ENCODE results near the gene TST. TPM values are rescaled to one million over a fixed set of nuclear protein-coding genes. Genes with fewer than 3 reads are reported as not detected.

TST gene
- polyA plus RNA-seq, 3 donors = 17.3 to 41.7 (median 34.5) TPM

- TF ChIP-seq CTCF (IDR thresholded peaks at IDR 0.05) = no peak
- Histone ChIP-seq H4K20me1 (ENCODE audit: insufficient read depth, low read length) (peaks cover 4% of the 10 kb centered on the region), H3K4me1 (ENCODE audit: control insufficient read depth in 1 of 2, insufficient read depth in 2 of 2, low read length in 2 of 2) (peaks cover 8 to 16% of the 10 kb centered on the region in 2 donors), H3K27me3 (ENCODE audit: control insufficient read depth in 2 of 2, insufficient read depth in 2 of 2, low read length in 2 of 2) (no peaks in the 10 kb centered on the region), H3K9me3 (replicated peaks in 1 of 2; ENCODE audit: control insufficient read depth in 1 of 2, insufficient read depth in 1 of 2, low read length in 2 of 2) (no peaks in the 10 kb centered on the region), H3K4me2 (replicated peaks; ENCODE audit: extremely low read depth, low read length, poor library complexity, severe bottlenecking) (no peak overlapping the region), H3K27ac (ENCODE audit: low read depth in 1 of 2, low read length in 2 of 2) (no peak overlapping the region), H3K9ac (ENCODE audit: insufficient read depth, low read length, poor library complexity, severe bottlenecking) (no peak overlapping the region), H2AFZ (ENCODE audit: insufficient read depth, low read depth, low read length, poor library complexity, severe bottlenecking) (no peak overlapping the region), H3K79me2 (ENCODE audit: insufficient read depth, low read length) (no peaks in the 10 kb centered on the region), H3K36me3 (replicated peaks in 1 of 2; ENCODE audit: control insufficient read depth in 1 of 2, insufficient read depth in 2 of 2, low read length in 2 of 2) (peaks cover 27 to 62% of the 10 kb centered on the region in 2 donors), H3K4me3 (replicated peaks in 1 of 3; ENCODE audit: low read depth in 2 of 3, low read length in 3 of 3) (no peak overlapping the region)
- 88% methylated on average over 9 of the region's 9 CpGs for WGBS (ENCODE audit: insufficient coverage)
- Mint-ChIP-seq H3K27ac (no peak overlapping the region), H3K4me1 (peaks cover 17% of the 10 kb centered on the region), H3K4me3 (no peak overlapping the region), H3K9me3 (no peaks in the 10 kb centered on the region), H3K36me3 (peaks cover 47 to 54% of the 10 kb centered on the region in 2 donors), H3K27me3 (ENCODE audit: low read depth in 3 of 3) (peaks cover 2 to 12% (median 2%) of the 10 kb centered on the region in 3 donors)
- intact Hi-C loops (cut with micrococcal nuclease) = no loop called here
- DNase-seq = no peak
Observed at GRCh38 chr22:37057226-37057625, 38.0 kb upstream of the TST start.

GRCh38 chr22:37056246-37056645, 37.0 kb upstream of the TST start:
- Mint-ChIP-seq H3K27ac (no peak overlapping the region), H3K4me3 (no peak overlapping the region), H3K36me3 (peaks cover 47 to 54% of the 10 kb centered on the region in 2 donors), H3K4me1 (peaks cover 21% of the 10 kb centered on the region), H3K27me3 (ENCODE audit: low read depth in 3 of 3) (peaks cover 2 to 13% (median 2%) of the 10 kb centered on the region in 3 donors), H3K9me3 (no peaks in the 10 kb centered on the region)
- peaks cover 24 to 62% of the 10 kb centered on the region in 2 donors for H3K36me3 ChIP-seq (replicated peaks in 1 of 2; ENCODE audit: control insufficient read depth in 1 of 2, insufficient read depth in 2 of 2, low read length in 2 of 2)
- H3K4me2 ChIP-seq (replicated peaks; ENCODE audit: extremely low read depth, low read length, poor library complexity, severe bottlenecking) = no peak overlapping the region
- no peak for DNase-seq
- no peaks in the 10 kb centered on the region for H3K9me3 ChIP-seq (replicated peaks in 1 of 2; ENCODE audit: control insufficient read depth in 1 of 2, insufficient read depth in 1 of 2, low read length in 2 of 2)
- H3K4me1 ChIP-seq (ENCODE audit: control insufficient read depth in 1 of 2, insufficient read depth in 2 of 2, low read length in 2 of 2) = peaks cover 12 to 26% of the 10 kb centered on the region in 2 donors
- H2AFZ ChIP-seq (ENCODE audit: insufficient read depth, low read depth, low read length, poor library complexity, severe bottlenecking) = no peak overlapping the region
- H3K27ac ChIP-seq (ENCODE audit: low read depth in 1 of 2, low read length in 2 of 2) = no peak overlapping the region
- H3K79me2 ChIP-seq (ENCODE audit: insufficient read depth, low read length) = no peaks in the 10 kb centered on the region
- no peaks in the 10 kb centered on the region for H3K27me3 ChIP-seq (ENCODE audit: control insufficient read depth in 2 of 2, insufficient read depth in 2 of 2, low read length in 2 of 2)
- H3K4me3 ChIP-seq (replicated peaks in 1 of 3; ENCODE audit: low read depth in 2 of 3, low read length in 3 of 3) = no peak overlapping the region
- 99% methylated on average over 11 of the region's 13 CpGs for WGBS (ENCODE audit: insufficient coverage)
- TF ChIP-seq CTCF (IDR thresholded peaks at IDR 0.05) = no peak
- intact Hi-C loops (cut with micrococcal nuclease) = no loop called here
- H4K20me1 ChIP-seq (ENCODE audit: insufficient read depth, low read length) = peaks cover 4% of the 10 kb centered on the region
- H3K9ac ChIP-seq (ENCODE audit: insufficient read depth, low read length, poor library complexity, severe bottlenecking) = no peak overlapping the region

Measured in CD14-positive monocyte (primary cell).